GM19193 (cell line): ENCODE data around the gene PPFIBP2.

Experiments
- POLR2A ChIP-seq: IDR thresholded peaks from 4 replicates; pipeline ENCODE4 v1.6.1; 2011; ENCODE audit not compliant: insufficient read depth, insufficient read length; ENCODE audit errors: extremely low read depth

PPFIBP2 gene

DNA sequence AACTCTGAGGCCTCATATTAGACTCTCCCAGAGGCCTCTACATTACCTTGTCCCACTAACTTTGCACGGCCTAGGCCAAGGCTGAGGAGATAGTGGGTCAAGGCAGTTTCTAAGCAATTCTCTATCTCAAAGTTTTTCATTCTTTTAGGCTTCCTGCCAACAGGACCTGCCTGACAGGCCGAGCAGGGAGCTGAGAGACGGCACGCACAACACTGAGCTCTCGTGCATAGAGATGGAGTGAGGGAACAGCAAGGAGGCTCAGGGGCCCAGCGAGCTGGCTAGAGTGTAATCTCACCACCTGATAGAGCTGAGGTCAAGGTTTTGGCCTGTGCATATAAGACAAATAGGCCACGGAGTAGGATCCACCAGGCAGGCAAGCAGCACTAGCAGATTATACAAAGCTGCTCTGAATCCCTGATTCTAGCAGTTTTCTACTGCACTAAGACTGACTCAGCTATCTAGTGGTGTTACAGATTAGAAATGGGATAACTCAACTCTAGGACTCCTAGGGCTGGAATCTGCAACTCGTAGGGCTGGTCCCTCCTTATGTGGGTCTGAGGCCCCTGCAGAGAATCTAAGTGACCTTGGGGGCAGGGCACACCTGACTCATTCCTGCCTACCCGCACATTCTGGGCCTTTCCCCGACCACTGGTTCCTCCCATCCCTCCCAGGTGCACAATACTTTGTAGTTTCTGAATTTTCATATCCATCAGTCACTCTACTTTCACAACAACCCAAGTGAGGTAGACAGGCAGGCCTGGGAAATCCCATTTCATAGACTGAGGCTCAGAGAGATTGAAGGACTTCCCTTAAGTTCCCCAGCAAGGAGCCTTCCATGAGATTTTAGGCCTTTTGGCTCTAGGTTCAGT is 157.8 kb downstream of the PPFIBP2 start:
- TF ChIP-seq POLR2A: no peak

DNA sequence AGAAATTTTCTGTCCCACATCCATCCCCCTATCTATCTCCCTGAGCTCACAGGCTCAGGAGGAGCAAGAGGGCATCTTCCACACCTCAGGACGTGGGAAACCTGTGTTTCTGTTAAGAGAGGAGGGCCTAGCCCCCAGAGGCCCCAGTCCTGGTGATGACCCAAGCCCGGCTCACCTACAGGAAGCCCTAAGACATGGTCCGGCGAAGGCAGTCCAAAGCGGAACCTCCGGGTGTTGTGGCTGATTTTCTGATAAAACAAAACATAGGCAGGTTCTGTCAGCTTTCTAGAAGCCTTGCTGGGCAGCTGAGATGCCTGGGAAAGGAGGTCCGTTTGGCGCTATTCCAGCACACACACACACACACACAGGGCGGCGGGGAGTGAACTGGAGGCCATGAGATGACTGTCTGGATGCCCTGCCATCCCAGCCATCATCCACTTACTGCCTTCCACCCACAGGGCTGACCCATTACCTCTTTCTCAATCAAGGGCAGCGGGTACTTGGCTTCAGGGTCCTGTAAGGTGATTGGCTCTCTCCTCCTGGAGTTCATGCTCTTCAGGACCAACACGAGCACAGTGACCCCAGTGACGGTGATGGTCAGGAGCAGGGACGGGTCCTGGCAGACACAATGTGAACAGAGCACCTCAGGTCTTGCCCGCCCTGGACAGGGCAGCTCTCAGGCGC is 158.6 kb downstream of the PPFIBP2 start:
- TF ChIP-seq POLR2A: no peak

DNA sequence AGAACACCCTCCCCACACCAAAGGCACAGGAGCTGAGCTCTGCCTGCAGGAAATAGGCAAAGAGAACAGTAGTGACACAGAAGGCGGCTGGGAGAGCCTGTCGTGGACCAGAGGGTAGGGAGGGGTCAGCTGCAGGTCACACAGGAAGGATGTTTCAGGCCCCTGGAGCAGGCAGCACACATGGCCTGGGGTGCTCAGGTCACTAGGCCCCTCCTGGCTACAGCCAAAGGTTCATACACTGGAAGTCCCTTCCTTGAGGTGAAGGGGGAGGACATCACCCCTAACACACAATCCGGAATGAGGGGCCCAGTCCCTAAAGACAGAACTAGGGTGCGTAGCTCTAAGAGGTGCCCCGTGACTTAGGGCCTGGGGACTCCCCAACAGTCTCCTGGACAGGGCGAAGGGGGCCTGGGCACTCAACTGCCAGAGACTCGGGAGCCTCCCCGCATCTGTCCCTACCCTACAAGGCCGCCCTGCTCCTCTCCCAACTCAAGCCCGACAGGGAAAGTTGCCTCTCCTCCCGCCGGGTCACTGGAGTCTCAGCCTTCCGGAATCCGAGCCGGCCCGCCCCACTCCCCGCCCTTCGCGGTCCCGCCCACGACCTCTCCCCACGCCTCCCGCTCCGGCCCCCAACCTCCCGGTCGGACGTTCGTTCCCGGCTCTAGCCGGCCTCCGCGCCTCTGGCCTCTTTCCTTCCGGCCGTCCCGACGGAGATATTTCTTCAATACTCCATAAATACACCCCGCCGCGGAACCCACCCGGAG is 159.3 kb downstream of the PPFIBP2 start, which contains the start of gene CYB5R2:
TSS of gene CYB5R2 (minus strand) at position 541 of the 764 bp plus-strand sequence. CDS start 675 bp downstream, outside the sequence.
- peak; percentile 35 for TF ChIP-seq POLR2A

DNA sequence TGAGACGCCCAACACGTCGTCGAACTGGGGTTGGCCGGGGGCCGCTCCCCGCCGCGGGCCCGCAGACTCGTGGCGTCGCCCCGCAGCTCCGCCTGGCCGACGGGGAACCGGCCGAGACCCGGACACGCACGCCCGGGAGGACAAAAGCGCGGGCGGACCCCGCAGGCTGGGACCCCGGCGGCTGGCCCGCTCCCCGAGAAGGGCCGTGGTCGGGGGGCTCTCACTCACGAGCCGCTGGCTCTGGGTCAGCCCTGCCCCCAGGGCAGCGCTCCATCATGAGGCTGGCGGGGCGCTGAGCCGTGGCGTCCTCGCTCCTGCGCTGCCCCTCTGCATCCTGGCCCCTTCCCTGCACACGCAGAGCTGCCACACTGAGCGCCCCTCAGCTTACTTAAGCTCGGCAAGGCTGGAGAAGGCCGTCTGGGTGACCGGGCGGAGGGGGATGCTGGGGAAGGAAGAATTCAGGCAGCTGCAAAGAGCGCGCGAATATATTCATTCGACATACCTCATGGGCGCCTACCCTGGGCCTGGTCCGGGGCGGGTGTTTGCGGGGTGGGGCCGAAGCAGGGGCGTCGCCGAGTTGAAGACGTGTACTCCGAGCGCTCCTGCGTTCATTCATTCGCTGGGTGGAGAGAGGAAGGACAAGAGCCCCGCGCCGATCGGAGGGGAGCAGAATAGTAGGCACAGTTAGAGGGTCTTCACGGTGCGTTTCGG is 160.1 kb downstream of the PPFIBP2 start:
- peak; percentile 45 for TF ChIP-seq POLR2A

DNA sequence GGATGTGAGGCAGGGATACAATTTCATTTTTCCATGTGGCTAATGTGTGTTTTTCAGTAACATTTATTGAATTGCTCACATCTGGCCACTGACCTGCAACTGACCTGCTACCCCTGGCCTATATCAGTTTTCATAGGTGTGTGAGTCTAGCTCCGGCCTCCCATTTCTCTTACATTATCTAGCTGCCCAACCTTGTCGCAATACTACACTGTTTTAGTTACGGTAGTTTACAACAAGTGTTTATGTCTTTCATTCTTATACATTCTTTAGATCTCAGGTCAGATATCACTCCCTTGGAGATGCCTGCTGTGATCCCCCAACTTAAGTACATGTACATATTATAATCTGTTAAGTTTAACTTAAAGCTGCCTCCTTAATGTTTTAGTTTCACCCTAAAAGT is 161.8 kb downstream of the PPFIBP2 start:
- TF ChIP-seq POLR2A: no peak

DNA sequence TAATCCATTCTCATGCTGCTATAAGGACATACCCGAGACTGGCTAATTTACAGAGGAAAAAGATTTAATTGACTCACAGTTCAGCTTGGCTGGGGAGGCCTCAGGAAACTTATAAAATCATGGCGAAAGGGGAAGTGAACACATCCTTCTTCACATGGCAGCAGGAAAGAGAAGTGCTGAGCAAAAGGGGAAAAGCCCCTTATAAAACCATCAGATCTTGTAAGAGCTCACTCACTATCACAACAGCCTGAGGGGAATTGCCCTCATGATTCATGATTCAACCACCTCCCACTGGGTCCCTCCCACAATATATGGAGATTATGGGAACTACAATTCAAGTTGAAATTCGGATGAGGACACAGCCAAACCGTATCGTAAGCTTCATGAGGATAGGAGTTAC is 163.3 kb downstream of the PPFIBP2 start:
- TF ChIP-seq POLR2A: no peak

DNA sequence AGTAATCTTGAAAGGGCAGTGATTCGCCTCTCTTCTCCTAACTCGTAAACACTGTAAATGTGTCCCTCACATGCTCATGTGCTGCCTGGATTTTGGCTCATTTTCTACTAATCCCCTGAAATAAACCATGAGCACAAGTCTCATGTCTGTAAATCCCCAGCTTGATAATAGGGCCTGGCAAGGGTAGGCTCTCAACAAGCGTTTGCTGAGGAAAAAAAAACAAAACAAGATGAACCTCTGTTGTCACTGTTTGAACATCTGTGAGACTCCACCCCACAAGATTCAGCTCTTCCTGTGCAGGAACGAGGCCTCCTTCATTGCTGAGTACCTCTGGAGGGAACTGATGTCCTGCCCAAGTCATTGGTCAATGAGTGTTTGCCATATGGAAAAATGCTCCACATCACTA is 164.0 kb downstream of the PPFIBP2 start:
- TF ChIP-seq POLR2A: no peak

DNA sequence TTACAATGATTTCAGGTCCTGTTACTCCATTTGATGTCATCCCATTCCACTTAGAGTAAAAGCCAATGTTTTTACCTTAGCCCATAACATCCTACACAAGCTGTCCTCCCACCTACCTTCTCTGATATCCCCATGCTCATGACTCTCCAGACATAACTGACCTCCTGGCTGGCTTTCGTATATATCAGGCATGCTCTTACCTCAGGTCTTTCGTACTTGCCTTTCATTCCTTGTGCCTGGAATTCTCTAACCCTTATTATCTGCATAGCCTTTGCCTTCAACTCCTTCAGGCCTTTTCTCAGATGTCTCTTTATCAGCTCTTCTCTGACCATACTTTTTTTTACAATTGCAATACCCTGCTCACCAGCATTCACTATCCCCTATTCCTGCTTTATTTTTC is 169.8 kb downstream of the PPFIBP2 start:
- no peak for TF ChIP-seq POLR2A

DNA sequence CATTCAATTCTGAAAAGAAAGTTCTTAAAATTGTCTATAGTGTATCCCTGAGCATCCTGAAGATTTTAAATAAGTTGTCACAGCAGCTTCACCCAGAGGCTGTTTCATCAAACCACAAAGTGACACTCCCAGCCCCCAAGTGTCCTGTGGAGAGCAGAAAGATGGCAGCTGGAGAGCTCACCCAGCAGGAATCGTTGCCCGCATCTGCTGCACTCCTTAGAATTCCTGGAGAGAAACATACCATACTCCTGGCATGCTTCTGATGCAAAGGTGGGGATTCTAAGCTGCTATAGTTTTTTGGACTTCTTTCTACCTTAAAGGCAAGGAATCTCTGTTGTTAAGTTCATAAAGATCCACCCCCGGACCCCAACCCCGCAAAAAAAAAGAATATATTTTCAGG is 173.0 kb downstream of the PPFIBP2 start:
- no peak for TF ChIP-seq POLR2A

DNA sequence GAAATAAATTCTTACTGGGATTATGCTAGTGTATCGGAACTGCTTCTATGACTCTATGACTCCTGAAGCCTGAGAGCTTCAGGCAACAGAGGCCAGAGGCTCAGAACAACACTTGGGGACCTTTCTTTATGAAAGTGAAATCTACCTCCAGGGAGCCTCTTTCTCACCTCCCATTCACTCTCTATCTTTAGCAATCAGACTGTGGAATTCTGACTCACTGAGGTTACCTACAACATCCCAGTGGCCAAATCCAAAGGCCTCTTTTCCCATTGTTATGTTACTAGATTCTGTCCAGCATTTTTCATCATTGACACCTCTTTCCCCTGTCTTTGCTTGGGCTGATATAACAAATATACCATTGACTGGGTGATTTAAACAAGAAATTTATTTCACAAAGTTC is 173.6 kb downstream of the PPFIBP2 start:
- TF ChIP-seq POLR2A: no peak

DNA sequence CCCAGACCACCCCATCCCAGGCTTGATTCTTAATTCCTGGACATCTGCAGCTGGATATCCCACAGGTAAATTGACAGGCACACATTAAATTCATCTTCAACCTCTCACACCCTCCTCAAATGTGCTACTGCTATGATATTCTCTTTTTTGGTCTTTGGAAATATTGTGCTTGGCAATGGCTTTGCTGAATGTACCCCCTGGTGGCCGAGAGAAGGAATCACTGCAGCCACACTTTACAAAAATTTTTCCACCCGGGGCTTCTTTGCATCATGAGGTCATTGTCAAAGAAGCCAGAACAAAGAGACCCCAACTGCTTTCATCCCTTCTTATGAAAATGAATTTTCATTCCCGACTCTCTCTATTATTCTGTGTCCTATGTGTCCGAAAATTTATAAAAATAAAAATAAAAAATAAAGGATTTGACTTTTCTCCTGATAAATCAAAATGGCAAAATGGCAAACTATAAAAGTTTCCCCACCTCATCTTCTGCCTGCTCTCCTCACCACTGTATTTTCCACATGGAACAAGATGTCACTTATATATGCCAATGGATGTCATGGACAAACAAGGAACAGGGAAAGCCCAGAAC is 174.5 kb downstream of the PPFIBP2 start:
- TF ChIP-seq POLR2A: no peak

DNA sequence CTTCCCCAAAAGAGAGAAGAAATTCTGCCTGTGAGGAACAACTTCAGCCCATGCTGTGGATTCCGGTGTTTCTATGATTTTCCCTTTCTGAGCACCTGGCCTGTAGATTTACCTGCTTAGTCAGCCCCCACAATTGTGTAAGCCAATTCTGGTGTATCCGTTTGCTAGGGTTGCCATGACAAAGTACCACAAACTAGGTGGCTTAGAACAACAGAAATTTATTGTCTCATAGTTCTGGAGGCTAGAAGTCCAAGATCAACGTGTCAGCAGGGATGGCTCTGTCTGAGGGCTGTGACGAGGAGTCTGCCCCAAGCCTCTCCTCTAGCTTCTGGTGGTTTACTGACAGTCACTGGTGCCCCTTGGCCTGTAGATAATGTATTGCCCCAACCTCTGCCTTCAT is 175.4 kb downstream of the PPFIBP2 start:
- no peak for TF ChIP-seq POLR2A

DNA sequence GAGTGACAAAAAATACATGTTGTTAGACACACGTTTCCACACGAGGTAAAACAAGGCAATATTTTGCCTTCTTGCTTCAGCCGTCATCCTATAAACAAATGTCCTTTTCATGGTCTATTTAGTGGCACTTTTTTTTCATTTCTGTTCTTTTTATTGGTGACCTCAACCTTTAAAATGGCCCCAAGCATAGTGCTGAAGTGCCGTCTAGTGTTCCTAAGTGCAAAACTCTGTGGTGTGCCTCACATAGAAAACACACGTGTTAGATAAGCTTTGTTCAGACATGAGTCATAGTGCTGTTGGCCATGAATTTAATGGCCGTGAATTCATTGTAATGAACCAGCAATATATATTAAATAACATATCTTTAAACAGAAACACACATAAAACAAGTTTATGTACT is 176.8 kb downstream of the PPFIBP2 start:
- TF ChIP-seq POLR2A: no peak

DNA sequence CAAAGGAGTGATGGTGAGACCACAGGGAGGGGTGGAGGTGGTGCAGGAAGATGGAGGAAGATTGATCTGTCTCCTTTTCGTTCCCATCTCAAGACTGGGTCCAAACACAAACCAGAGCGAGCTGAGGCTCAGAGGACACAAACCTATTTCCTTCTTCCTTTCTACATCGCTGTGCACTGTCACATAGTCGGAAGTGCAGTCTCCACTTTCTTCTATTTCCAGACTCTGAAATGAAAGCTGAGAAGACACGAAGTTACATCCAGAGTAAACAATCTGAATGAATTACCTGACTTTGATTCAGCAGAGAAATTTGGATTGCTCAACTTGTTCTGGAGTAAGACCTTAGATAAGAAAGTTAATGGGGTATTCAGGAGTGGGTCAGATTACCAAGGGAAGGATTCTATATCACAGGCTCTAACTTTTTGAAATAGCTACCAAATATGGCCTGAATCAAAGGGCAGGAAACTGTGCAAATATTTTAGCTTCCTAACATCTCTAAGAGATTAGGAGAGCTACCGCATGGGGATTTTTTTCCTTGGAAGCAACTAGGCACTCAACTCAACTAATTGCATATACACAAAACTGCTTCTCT is 178.1 kb downstream of the PPFIBP2 start:
- no peak for TF ChIP-seq POLR2A
